Glomerular visceral epithelial cell (primary cell): ENCODE results near the gene MRPL40.

Experiments
- DNase-seq: peaks from one replicate; pipeline ENCODE4 v3.0.0-alpha.2; 2016; ENCODE audit errors: extremely low spot score

Gene MRPL40

GRCh38 chr22:19432133-19432851 is at the start of gene MRPL40:
TSS of gene MRPL40 (plus strand) at chr22:19432545. CDS start at chr22:19432555, 10 bp downstream.
- DNase-seq, result peak; percentile 92

- no peak for DNase-seq
Measured at GRCh38 chr22:19383292-19383691, 49.1 kb upstream of the MRPL40 start.

GRCh38 chr22:19385221-19385906 is 47.0 kb upstream of the MRPL40 start:
- no peak for DNase-seq

- no peak for DNase-seq
Measured at GRCh38 chr22:19386248-19386647, 46.1 kb upstream of the MRPL40 start.

- DNase-seq, result no peak
Measured at GRCh38 chr22:19387038-19387437, 45.3 kb upstream of the MRPL40 start.

- no peak for DNase-seq
Measured at GRCh38 chr22:19387575-19387974, 44.8 kb upstream of the MRPL40 start.

GRCh38 chr22:19393704-19394103 is 38.6 kb upstream of the MRPL40 start:
- DNase-seq, result no peak

GRCh38 chr22:19394274-19395050 is 37.9 kb upstream of the MRPL40 start:
- DNase-seq, result no peak

GRCh38 chr22:19395276-19395675 is 37.1 kb upstream of the MRPL40 start:
- DNase-seq, result no peak

GRCh38 chr22:19396561-19396933 is 35.8 kb upstream of the MRPL40 start:
- DNase-seq, result no peak

GRCh38 chr22:19396934-19397733 is 35.2 kb upstream of the MRPL40 start:
- DNase-seq, result no peak

- no peak for DNase-seq
Measured at GRCh38 chr22:19397734-19398104, 34.6 kb upstream of the MRPL40 start.

- no peak for DNase-seq
Measured at GRCh38 chr22:19398206-19398605, 34.1 kb upstream of the MRPL40 start.

- no peak for DNase-seq
Measured at GRCh38 chr22:19398652-19399051, 33.7 kb upstream of the MRPL40 start.

GRCh38 chr22:19400881-19401280 is 31.5 kb upstream of the MRPL40 start:
- no peak for DNase-seq

- DNase-seq, result no peak
Measured at GRCh38 chr22:19401483-19401882, 30.9 kb upstream of the MRPL40 start.

- DNase-seq, result no peak
Measured at GRCh38 chr22:19402642-19403191, 29.6 kb upstream of the MRPL40 start.

GRCh38 chr22:19404676-19405075 is 27.7 kb upstream of the MRPL40 start:
- DNase-seq, result no peak

- no peak for DNase-seq
Measured at GRCh38 chr22:19405133-19405532, 27.2 kb upstream of the MRPL40 start.

GRCh38 chr22:19405652-19406051 is 26.7 kb upstream of the MRPL40 start:
- no peak for DNase-seq

GRCh38 chr22:19406281-19406811 is 26.0 kb upstream of the MRPL40 start:
- no peak for DNase-seq
